Endometrial microvascular endothelial cells (primary cell): ENCODE measurements around the gene CGNL1. TPM values are rescaled to one million over a fixed set of nuclear protein-coding genes. Genes with fewer than 3 reads are reported as not detected.

Experiments used
- in situ Hi-C: cut with HindIII; loops from 2 replicates; pipeline ENCODE4 v1.10.0; 2017; ENCODE audit warnings: low sequenced_read_pairs, low pct_unique_long_range_greater_than_20kb; ENCODE audit errors: inconsistent ontology term
- total RNA-seq: library from RNA; depleted of rRNA; stranded (reverse); fragments of >200 nt; gene quantifications from one replicate; pipeline ENCODE4 v1.2.3, GENCODE V29; 2015; ENCODE audit errors: inconsistent ontology term

Gene CGNL1
- 3.3 TPM for total RNA-seq

- in situ Hi-C loops = no loop called here
Observed at GRCh38 chr15:57375827-57376695, at the start of gene CGNL1. Gene CGNL1, plus strand, starts transcription at chr15:57376505. Its CDS starts 61,495 bp downstream, at chr15:57438000.

DNA sequence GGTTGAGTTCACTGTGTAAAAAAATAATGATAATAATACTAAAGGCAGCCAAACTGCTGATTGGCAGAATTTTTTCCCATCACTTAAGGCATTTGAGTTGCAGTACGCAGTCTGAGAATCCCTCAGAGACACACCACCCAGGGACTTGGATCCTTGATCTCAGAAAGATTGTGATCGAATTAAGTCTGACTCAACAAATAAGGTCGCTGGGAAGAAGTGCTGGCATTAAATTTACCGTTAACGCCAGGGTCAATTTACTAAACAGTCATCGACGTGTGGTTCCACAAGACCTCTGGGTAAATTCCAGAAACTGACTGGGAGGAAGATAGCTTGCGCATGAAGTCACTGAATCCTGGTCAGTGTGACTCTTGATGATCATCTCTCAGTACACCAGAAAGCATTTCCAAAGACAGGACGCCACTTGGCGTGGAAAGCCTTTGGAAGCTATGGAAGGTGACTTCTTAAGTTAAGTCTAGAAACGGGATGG, 48.3 kb upstream of the CGNL1 start:
- in situ Hi-C loops = no loop called here

DNA sequence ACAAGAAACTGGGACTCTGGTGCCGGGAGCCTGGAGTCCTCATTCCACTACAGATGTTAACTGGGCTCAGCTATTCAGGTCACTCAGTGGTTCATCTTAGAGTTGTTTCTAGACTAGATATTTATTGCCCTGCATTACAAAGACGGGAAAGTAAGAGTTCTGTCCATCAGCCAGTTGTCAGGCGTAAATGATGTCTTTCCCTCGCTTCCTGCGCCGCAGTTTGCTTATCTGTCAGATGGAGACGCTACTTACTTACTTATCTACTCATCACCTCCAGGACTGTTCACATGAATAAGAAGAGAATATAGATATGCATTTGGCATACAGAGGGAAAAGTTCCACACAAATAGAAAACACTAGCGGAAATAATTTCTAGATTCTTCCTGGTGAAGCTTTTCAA, 47.8 kb upstream of the CGNL1 start:
- in situ Hi-C loops = no loop called here

- in situ Hi-C loops = no loop called here
Observed at GRCh38 chr15:57328897-57329296, 47.4 kb upstream of the CGNL1 start.

GRCh38 chr15:57329582-57330367, 46.5 kb upstream of the CGNL1 start:
- in situ Hi-C loops = no loop called here

DNA sequence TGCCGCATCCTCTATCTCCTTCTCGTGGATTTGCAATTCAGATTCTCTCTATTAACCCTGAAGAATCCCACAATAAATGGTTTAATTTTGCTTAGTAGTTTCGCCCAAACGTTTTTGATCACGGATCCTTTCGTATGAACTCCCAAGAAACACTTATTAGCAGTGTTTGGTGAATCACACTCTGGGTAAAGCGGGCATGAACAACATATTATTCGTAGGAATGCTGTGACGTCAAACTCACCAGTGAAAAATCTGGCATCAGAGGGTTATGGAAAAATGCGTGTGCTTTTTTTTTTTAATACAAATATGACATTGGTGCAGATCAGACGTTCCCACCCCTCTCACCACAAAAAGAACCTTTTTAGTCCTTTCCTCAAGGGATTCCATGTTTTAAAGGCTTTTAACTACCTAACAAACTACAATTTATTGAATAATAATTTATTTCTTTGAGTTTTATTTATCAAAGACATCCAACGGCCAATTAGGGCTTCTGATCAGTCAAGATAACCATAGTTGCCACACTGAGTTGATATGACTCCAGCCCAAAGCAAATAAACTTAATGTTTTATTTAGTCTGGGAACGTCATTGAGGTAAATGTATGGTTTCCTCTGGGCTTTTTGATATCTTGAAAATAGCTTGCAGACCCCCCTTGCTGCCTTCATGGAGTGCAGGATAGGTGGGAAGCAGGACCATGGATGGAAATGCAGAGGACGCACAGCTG, 45.5 kb upstream of the CGNL1 start:
- in situ Hi-C loops = no loop called here

- in situ Hi-C loops = no loop called here
Observed at GRCh38 chr15:57332326-57332725, 44.0 kb upstream of the CGNL1 start.

- in situ Hi-C loops = no loop called here
Observed at GRCh38 chr15:57333487-57333886, 42.8 kb upstream of the CGNL1 start.

- in situ Hi-C loops = no loop called here
Observed at GRCh38 chr15:57334257-57334656, 42.0 kb upstream of the CGNL1 start.

DNA sequence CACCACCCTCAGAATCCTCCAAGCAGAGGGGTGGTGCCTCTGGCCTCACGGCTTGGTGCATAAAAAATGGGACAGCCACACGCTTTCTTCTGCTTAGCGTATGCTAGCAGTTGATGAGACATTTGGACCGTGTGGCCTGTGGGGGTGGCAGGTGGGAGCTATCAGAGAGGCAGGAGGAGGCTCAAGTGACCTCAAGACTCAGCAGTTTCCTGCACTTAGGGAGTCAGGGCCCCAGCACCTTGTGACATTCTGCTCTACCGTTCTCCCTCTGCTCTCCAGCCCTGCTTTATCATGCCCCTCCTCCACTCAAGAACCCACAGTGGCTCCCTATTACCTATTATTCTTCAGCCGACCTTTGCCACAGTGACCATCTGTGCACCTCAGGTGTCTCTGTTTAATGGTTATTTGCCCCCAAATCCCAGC, 41.0 kb upstream of the CGNL1 start:
- in situ Hi-C loops = no loop called here

DNA sequence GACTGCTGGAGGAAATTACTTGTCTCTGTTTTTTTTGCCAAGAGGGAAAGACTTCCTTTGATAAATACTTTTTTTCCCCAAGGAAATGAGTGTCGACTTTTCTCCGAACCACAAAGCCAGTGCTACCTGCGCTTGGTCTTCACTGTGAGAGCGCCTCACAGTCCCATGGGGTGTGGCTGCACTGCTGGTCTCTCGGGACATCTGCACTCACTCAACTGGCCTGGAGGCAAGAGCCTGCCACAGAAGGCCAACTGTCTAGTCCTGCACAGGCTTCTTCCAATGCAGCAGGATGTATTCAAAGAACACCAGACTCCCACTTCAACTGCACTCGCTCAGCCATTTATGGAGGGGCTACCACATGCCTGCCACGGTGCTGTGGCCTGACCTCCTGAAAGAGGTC, 40.6 kb upstream of the CGNL1 start:
- in situ Hi-C loops = no loop called here

GRCh38 chr15:57337868-57338411, 38.4 kb upstream of the CGNL1 start:
- in situ Hi-C loops = no loop called here

GRCh38 chr15:57339321-57339720, 37.0 kb upstream of the CGNL1 start:
- in situ Hi-C loops = no loop called here

- in situ Hi-C loops = no loop called here
Observed at GRCh38 chr15:57340682-57341259, 35.5 kb upstream of the CGNL1 start.

GRCh38 chr15:57343048-57343447, 33.3 kb upstream of the CGNL1 start:
- in situ Hi-C loops = no loop called here

DNA sequence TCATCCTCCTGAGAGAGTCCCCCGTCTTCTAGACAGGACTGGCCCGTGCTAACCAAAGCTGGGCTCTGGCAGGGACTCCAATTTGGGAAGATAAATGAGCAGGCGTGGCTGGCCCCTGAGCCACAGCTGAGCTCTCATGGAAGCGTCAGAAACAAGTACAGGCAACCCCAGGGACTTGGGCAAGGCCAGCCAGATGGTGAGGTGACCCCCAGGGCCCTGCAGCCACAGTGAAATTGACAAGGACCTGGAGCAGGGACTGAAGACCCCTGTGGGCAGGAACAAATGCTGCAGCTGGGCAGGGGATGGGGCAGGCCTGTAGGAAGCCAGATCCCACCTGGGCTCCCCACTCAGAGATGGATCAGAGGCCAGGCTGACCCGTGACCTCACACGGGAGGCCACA, 32.8 kb upstream of the CGNL1 start:
- in situ Hi-C loops = no loop called here

DNA sequence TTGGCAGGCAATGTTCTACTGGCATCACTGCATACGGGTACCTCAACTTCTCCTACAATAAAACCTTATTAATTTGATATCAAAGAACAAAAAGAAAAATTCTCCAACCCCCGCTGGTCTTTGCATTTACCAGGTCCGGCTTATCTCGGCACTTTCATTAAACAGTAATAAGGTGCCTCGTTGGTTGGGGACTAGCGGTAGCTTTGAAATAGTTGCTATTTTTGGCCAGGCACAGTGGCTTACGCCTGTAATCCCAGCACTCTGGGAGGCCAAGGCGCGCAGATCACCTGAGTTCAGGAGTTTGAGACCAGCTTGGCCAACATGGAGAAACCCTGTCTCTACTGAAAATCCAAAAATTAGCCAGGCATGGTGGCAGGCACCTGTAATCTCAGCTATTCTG, 32.0 kb upstream of the CGNL1 start:
- in situ Hi-C loops = no loop called here

DNA sequence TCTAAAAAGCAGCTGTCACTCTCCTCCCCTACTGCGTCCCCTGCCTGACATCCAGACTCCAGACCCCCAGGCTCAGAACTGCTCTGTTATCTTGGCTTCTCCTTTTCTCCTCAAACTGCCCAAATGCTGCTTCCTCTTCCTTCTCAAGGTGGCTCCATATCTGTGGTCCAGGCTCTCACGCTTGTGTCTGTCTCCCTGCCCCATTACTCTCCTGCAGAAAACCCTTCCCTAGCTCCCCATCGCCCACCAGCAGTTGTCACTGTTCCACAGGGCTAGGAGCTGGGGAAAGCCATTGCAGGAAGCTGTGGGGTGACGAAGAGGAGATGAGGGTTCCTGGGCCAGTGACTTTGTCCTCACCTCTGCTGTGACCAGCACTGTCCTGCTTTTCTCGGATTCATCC, 30.7 kb upstream of the CGNL1 start:
- in situ Hi-C loops = no loop called here

DNA sequence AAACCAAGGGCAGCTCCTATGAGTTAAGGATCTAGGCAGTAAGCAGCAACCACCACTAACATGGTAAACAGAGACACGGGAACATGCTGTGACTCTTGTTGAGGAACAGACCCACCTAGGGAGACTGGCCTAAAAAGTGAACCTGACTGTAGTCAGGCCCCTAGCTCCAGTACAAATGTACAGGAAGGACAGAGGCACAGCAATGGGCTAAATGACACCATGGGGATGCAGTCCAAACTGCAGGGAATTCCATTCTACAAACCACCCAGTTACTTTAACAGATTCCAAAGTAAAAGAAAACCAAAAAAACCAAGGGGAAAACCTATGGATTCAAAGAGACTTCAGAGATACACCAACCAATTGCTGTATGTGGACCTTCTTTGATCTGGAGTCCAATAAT, 28.2 kb upstream of the CGNL1 start:
- in situ Hi-C loops = no loop called here
